Measurements from ENCODE around the gene ECI2. TPM values are rescaled to one million over a fixed set of nuclear protein-coding genes. Genes with fewer than 3 reads are reported as not detected.
"Not testable (repeated sequence)": the region's sequence is repeated elsewhere in the genome, so short reads cannot be mapped to it uniquely, and the experiment has no call there.

ECI2 gene
- total RNA-seq, 1 donor from 2014 or later = 58.9 TPM

DNA sequence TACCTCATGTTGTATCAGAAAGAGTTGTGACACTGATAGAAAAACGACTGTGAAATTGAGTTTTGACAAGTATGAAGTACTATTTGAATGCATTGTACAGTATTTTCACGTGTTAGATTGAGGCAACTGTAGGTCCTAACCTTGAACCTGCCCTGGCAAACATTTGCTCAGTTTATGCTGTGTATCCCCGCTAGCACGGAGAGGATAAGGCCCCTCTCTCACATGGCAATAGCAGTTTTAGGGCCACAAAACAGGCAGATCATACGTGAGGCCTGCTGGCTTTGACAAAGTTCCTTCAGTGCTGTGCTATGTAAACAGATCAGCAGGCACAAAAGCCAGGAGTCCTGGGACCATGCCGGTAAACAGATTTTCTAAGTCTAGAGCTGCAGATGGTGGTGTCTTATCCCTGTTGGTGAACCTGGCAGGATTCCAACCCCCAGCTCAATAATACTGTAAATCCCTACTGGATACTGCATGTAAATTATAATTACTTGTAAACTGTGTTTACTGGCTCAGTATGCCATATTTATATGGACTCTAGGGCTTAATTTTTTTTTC, 32.6 kb downstream of the ECI2 start:
- no peak for DNase-seq (ENCODE audit: low read depth in 2 of 2)

DNA sequence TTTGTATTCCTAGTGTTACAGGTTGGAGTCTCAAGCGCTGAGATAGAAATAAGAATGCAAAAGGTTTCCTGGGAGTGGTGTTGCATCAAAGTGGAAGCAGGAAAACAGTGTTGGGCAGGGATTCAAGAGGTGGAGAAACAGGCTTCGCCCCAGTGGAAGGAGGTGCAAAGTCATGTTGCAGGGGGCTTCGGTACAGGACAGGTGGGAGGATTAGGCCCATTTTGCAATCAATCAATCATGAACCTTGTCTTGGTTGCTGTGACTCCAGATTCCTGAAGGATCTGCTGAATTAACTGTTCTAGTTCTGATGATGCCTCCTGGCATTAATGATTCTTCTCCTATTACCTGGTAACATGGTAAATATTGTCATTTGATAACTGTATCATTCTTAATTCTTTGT, 34.1 kb downstream of the ECI2 start:
- DNase-seq (ENCODE audit: low read depth in 2 of 2) = no peak

DNA sequence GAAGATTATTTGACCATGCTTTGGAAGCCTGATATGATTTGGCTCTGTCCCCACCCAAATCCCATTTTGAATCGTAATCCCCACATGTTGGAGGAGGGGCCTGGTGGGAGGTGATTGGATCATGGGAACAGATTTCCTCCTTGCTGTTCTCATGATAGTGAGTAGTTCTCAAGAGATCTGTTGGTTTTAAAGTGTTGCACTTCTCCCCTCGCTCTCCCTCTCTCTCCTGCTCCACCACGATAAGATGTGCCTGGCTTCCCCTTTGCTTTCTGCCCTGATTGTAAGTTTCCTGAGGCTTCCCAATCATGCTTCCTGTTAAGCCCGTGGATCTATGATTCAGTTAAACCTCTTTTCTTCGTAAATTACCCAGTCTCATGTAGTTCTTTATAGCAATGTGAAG, 34.7 kb downstream of the ECI2 start:
- DNase-seq (ENCODE audit: low read depth in 2 of 2) = no peak

DNA sequence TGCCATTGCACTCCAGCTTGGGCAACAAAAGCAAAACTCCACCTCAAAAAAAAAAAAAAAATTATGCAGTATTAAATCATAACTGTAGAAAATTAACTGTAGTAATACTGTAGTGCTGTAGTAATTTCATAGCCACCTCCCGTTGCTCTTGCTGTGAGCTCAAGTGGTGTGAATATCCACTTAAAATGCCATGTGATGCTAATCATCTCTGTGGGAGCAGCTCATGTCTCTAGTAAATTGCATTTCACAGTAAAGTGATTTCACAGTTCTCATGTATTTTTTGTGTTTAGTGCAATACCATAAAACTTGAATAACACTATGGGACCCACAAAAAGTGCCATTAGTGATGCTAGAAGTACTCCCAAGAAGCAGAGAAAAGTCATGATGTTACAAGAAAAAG, 42.1 kb downstream of the ECI2 start:
- DNase-seq (ENCODE audit: low read depth in 2 of 2) = no peak

DNA sequence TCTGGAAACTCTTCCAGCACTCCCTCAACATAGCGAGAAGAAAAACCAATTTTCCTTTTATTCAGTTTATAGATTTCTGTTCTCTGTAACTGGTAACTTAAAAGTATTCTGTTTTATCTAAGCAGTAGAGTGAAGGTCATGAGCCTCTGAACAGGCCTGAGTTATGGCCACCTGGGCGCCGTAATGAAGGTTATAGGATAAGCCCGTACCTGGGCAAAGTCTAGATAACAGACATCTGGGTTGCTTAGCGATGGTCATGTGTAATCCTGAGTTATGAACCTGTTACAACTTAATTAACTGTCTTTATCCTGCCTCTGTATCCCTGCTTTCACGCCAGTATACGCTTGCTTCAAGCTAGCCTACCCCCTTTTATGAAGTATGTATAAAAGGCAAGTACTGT, 43.4 kb downstream of the ECI2 start:
- DNase-seq (ENCODE audit: low read depth in 2 of 2) = no peak

DNA sequence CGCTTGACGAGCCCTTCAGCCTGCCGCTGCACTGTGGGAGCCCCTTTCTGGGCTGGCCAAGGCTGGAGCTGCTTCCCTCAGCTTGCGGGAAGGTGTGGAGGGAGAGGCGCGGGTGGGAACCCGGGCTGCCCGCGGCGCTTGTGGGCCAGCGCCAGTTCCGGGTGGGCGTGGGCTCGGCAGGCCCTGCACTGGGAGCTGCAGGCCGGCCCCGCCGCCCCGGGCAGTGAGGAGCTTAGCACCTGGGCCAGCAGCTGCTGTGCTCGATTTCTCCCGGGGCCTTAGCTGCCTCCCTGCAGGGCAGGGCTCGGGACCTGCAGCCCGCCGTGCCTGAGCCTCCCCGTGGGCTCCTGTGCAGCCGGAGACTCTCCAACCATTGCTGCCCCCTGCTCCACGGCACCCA, 45.3 kb downstream of the ECI2 start:
- not testable (repeated sequence) for DNase-seq (ENCODE audit: low read depth in 2 of 2)

DNA sequence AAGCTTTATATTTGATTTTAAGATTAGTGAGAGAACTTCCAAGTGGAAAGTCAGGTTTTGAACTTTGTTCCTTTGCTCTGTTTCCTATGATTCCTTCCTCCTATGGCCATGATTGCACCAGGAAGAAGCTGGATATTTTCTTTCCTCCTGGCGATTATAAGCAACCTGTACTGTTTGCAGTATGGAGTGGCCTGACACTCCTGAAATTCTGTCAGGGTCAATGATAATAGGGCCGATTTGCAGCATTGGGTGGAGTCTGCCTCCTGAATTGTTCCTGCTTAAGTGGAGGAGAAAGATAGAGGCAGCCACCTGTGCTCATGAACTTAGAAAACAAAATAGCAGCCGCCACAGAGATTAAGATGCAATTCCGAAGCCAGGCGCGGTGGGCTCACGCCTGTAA, 46.7 kb downstream of the ECI2 start:
- no peak for DNase-seq (ENCODE audit: low read depth in 2 of 2)

DNA sequence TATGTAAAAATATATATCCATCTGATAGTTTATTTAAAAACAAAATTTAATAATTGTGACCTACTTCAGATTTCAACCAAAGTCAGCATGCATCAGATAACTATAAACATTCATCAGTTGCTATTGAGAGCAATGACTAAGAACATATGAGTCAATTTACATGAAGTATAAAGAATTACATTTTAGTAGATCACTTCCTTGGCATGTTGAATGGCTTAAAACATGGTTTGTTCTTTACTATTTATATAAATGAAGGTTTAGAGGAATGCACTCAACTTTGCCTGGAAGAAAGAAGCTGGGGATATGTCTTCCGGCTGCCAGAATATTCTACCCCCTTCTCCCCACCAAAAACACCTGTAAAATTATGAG, 50.1 kb downstream of the ECI2 start:
- DNase-seq (ENCODE audit: low read depth in 2 of 2) = peak in 1 of 2 donors; percentile 12

DNA sequence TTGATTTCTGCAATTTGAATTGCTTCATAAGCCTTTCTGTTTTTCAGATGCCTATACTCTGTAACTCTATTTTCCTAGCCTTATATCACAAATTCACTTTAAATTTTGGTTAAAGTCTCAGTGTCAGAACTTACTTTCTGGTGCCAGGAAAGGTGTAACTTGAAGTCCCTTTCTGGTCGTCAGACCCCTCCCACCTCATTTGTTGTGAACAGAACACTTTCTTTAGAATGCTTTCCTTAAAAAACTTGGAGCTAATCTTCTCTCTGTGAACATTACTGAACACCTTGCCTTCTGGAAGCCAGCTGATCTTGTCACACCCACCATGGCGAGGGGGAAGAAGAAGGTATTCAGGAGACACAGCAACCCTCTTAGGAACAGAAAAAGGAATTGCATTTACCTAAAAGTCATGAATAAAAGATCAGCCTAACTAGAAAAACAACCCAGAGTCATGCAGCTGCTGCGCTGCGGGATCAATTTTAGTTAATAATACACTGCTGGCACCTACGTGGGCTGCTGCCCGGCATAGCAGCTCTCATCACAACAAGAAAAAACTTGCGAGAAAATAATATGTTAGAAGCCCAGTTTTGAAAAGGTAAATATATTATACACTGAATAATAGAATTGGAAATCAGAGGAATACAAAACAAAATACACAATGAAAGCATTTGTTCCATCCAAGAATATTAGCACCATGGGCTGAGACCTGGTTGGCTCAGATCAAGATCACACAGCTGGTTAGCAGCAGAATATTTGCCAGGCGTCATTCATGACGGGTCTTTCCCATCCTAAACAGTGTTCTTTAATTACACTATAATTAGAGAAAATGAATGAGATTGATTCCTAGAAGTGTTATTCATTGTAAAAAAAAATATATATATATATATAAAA, 50.7 kb downstream of the ECI2 start:
- no peak for DNase-seq (ENCODE audit: low read depth in 2 of 2)

DNA sequence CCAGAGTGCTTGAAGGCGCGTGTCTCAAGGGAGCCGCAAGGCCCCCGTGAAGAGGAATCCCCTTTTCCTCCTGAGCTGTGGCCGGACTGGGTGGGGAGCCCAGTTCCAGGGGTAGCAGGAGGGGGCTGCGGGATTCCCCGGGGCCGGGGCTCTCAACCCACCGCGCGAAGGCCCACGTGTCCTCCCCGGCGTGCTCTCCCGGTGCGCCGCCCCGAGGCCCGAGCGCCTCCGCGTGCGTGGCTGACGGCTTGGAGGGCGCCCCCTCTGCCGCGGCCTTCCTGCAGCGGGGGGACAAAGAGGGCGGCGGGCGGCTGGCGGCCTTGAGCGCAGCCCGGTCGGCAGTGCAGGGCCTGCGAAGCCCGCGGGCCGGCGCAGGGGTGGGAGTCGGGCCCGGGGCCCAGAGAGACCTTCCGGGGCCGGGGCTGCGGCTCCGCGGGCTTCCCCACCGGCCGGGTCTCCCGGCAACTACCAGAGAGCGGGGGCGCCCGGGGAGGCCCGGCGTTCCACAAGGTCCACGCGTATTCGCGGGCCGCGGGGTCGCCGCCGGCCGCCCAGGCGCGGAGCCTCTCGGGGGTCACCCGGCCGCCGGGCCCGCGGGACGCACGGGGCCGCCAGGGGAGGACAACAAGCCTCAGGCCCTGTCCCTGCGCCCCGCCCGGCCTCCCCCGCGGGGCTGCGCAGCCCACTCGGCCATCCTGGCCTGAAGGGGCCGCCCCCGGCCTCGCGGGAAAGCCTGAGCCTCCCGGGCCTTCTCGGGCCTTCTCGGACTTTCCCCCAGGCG, 56.5 kb downstream of the ECI2 start, which contains the start of gene FAM217A:
FAM217A (minus strand) TSS at position 447 of the 781 bp plus-strand sequence. CDS start 1,723 bp downstream, outside the sequence.
- no peak for DNase-seq (ENCODE audit: low read depth in 2 of 2)

DNA sequence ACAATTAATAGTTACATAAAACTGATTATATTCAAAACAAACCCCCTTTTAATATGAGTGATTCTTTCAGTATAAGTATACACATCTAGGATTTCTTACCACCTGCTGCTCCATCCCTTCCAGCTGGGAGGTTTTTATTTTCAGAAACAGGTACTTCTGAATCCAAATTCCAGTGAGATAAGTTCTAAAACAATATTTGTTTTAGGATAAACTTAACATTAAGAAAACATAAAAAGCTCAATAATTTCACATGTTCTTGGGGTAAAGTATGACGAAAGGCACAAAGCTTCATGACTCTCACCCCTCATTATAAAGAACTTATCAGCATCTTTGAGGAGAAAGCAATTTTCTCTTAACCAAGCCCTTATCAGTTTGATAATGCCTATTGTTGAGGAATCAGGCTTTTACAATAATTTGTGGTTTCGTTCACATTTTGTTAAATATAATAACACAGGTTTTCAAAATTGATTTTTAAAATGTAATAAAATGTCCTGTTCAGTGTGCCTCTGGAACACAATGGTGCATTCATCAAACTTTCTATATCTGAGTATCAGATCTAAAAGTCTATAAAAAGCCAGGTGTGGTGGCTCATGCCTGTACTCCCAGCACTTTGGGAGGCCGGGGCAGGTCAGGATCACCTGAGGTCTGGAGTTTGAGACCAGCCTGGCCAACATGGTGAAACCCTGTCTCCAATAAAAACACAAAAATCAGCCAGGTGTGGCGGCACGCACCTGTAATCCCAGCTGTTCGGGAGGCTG, 60.7 kb downstream of the ECI2 start:
- DNase-seq (ENCODE audit: low read depth in 2 of 2) = no peak

DNA sequence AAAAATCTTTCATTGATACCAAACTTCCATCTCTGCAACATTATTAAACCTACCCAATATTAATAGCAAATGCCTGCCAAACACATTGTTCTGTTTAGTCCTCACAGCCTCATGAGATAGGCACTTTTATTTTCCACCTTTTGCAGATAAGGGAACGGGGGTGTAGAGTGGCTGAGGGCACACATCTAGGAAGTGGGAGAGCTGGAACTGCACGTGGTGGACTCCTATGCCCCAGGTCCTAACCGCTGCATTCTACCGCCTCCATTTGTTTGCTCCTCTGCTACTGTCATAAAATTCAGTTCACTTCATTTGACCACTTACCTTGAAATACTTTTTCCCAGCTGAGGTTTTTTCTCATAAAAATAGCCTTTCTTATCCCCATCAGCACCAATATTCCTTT, 64.0 kb downstream of the ECI2 start:
- no peak for DNase-seq (ENCODE audit: low read depth in 2 of 2)

DNA sequence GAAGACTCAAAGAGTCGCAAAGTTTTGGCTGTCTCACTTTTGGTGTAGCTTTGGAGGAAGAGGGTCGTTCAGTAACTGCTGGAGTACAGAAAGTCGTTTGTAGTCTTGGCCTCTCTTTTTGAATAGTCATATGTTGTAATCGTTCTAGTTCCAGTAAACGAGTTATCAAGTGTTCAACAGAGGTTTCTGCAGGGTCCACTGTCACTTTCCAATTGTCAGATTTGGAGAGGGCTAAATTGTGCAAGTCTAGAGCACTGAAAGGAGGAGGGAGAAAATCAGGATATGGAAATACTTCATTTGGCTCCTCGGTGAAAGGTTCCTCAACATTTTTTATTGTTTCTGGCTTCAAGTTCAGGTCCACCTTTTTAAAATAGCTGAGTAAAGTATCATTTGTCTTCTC, 66.2 kb downstream of the ECI2 start:
- no peak for DNase-seq (ENCODE audit: low read depth in 2 of 2)

DNA sequence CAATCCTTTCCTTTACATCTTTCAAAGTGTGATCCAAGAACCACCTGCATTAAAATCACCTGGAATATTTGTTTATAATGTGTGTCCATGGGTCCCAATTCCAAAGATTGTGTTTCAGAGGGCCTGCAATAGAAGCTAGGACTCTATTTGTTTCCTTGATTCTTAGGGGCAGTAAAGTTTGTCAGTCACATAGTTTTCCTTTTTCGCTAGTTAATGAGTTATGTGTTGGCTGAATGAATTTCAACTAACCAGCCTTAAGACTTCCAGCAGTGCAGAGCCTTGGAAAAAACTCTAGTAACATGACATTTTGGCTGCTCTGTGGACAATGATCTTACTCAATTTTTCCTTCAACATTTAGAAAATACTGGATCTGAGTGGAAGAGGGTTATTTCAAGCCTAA, 67.7 kb downstream of the ECI2 start:
- DNase-seq (ENCODE audit: low read depth in 2 of 2) = no peak

DNA sequence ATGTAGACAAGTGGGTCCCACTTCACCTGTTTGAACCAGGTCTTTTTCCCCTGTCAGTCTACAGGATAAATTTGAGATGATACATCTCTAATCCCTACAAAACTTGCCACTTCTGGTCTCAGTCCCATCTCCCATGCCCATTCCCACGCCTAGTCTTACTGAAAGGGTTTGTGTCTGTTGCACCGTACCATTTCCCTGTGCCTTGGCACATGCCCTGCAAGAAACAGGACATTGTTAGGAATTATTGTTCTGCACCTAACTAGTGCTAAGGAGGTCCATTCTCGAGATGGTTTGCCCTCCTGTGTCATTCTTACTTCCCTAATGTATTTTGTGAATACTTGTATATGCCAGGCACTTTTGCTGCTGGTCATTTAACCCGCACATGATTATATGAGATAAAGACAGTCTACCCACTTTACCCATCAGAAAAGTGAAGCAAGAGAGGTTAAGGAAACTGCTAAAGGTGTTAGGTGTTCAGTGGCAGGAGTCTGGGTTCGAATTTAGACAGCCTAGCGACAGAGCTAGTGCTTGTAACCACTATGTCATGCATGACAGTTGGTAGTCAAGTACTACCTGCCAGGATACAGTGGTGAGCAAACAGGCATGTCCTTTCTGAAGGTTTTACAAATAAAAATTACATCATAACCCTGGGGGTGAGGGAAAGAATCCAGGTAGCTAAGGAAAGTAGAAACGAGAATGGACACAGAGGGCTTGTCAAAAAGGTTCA, 69.2 kb downstream of the ECI2 start:
- no peak for DNase-seq (ENCODE audit: low read depth in 2 of 2)

Other genes with a start within 250 kb of the ECI2 start
- not detected in 2 replicates for gene FAM217A, start 56.4 kb downstream of the ECI2 start, total RNA-seq

All from lung microvascular endothelial cell (primary cell).